Epithelial cell of prostate (primary cell): ENCODE measurements around the gene NUP210.
"Not testable (repeated sequence)": the region's sequence is repeated elsewhere in the genome, so short reads cannot be mapped to it uniquely, and the experiment has no call there.

ENCODE experiments used
- DNase-seq: peaks from one replicate; pipeline ENCODE4 v3.0.0-alpha.2; 2011; ENCODE audit warnings: low read depth, low spot score
- H3K27ac ChIP-seq: fragments of 450-650 bp; 2 replicates; pipeline ENCODE4 v1.5.1; 2017; ENCODE audit warnings: mild to moderate bottlenecking

NUP210 gene

DNA sequence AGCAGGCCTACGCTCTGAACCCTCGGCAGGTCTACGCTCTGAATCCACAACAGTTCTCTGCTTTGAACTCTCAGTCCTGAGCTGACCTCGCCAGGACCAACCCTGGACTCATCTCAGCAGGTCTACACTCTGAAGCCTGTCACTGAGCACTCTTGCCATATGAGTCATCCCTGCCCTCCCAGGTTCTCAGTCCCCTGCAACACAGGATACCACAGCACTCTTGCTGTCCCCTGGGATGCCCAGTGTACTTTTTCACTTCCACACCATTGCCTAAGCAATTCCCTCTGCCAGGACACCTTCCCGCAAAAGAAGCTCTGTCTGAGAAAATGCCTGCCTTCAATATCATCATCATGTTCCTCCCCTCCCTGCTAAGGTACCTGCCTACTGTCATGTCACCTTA, 42.0 kb downstream of the NUP210 start:
- DNase-seq: no peak
- H3K27ac ChIP-seq: no peak overlapping the region

DNA sequence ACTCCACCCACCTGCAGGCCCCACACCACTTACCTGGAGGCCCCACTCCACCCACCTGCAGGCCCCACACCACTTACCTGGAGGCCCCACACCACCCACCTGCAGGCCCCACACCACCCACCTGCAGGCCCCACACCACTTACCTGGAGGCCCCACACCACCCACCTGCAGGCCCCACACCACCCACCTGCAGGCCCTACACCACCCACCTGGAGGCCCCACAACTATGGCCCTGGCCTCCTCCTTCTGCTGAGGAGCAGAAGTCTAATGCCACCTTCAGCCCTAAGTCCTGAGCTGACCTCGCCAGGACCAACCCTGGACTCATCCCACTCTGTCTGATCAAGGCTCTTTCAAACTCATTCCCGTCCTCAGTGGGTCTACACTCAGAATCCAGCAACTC, 42.4 kb downstream of the NUP210 start:
- not testable (repeated sequence) for DNase-seq, H3K27ac ChIP-seq

DNA sequence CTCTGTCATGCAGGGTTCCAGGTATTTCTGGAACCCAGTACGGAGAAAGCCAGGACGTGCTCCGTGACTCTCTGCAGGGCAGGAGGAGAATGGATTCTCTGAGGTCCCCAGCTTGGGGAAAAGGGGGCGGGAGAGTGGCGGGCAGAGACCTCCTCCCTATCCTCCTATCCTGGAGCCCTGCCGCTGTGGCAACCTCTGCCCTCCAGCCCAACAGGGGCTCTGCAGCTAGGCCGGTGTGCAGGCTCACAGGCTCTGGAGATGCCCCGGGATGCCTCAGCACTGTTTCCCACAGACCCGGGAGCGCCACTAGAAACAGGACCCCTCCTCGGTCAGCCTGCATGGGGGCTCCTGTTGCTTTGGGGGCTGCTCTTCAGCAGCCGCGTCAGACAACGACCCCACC, 43.1 kb downstream of the NUP210 start:
- no peak overlapping the region for H3K27ac ChIP-seq
- no peak for DNase-seq

DNA sequence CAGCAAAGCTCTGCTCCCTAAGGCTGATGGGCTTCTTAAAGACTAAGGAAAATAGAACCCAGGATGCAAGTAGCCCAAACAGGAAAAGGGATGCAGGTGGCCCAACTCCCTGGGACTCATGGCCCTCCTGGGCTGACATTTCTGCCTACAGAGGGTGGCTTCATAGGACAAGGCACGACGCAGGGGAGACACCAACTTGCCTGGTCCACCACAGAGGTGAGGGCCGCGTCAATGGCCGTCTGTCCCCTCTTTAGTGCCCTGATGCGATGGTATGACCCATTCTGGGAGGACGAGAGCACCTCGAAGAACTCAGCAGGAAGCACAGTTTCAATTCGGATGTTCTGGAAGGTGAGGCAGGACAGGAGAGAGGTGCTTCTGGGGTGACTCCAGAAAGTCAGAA, 44.0 kb downstream of the NUP210 start:
- no peak for DNase-seq
- H3K27ac ChIP-seq: no peak overlapping the region

DNA sequence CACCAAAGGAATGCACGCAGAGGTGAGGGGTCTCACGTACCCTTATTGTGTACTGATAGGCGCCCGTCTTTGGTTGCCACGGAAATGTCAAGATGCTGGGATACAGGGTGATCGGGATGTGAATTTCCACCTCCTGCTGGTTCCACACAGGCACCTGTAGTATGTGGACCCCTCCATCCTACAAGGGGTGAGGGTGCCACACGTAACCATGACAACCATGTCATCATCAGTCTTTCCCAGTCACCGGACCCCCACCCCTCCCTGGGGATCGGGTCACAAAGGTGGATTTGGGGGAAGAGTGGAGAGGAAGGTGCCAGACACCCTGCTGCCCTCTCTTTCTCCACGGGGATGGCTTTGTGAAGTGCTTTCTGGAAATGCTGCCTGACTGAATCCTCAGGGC, 44.7 kb downstream of the NUP210 start:
- H3K27ac ChIP-seq: no peak overlapping the region
- DNase-seq: no peak

DNA sequence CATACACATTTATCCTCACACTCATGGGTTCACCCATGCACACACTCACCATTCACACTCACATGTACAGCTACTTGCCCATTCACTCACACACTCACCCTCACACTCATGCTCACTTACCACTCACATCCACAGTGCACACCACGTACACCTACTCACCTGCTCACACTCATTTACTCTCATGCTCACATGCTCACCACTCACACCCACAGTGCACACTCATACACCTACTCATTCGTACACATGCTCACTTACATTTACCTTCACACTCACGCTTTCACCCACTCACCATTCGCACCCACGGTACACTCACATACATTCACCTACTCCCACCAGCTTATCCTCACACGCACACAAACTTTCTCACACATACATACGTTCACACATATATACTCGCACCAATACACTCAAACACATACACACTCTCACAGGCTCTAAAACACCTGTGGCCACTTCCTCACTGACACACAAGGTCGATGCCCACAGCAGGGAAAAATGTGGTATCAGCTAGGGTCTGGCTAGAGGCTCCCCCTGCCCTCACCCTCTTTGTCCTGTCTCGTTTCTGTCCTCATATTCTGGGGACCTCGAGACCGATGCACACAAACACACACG, 46.0 kb downstream of the NUP210 start:
- no peak for DNase-seq
- no peak overlapping the region for H3K27ac ChIP-seq

DNA sequence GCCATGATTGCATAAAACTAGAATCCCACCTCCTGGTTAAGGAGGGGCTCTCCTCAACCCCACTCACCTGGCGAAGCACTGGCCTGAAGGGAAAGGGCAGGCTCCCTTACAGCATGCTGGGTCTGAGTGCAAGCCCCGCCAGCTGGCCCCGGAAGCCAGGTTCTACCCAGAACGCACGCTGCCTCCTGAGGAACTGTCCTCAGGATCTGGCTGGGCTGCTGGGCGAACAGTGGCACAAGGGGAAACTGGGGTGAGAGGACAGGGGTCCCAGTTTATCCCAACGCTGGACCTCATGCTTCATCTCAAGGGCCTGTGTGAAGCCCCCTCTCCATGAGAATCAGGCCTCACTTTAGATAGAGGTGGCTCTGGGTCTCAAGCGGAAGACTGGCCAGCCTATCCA, 47.5 kb downstream of the NUP210 start:
- DNase-seq: no peak
- no peak overlapping the region for H3K27ac ChIP-seq

DNA sequence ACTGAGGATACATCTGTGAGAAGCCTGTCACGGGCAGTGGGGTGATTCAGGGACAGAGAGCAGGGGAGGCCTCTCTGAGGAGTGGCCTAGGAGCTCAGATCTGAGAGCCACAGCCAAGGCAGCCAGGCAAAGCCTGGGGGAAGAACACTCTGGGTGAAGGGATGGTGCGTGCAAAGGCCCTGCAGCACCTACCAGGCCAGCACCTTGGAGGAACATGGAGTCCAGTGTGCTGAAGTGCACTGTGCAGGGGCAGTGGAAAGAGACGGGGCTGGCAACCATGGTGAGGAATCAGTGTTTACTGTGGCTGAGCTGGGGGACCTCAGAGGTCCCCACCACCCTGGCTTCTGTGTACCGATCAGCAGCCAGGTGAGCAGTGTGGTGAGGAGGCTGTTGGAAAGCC, 48.0 kb downstream of the NUP210 start:
- no peak for DNase-seq
- no peak overlapping the region for H3K27ac ChIP-seq

DNA sequence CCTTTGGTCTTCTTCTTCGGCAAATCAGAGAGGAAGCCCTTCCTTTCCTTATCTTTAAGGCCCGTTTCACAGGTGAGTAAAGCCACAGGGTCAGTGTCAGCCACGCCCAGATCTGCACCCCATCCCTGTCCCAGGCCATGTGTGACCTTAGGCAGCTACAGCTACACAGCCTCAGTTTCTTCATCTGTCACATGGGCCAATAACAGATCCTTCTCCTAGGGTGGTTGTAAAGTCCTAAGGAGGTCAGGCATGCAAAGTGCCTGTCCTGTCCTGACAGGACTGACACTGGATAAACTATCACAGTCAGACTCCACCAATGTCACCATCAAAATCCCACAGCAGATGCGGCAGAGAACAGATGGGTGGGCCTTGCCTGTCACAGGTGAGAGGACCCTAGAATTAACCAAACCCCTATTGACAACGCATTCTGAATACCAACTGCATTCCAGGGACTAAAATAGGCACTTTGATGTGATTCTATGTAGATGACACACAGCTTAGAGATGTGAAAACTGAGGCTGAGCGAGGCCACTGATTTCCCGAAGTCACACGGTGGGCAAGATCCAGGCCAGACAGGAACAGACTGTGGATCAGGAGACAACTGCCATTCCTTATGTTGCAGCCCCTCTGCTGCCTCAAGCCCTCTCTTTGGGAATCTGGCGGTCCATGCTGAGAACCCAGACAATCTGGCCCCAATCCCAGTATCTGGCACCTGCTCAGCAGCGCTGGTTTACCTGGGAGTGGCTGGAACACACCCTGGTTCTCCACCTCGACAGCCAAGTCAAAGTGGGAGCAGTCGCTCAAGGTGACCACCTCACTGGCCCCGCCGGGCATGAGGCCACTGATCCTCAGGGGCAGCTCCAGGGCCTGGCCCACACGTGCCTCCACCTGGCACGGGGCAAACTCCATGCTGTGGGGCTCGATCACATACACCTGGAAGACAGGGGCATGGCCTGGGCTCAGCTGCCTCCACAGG, 48.7 kb downstream of the NUP210 start:
- DNase-seq: no peak
- H3K27ac ChIP-seq: no peak overlapping the region

DNA sequence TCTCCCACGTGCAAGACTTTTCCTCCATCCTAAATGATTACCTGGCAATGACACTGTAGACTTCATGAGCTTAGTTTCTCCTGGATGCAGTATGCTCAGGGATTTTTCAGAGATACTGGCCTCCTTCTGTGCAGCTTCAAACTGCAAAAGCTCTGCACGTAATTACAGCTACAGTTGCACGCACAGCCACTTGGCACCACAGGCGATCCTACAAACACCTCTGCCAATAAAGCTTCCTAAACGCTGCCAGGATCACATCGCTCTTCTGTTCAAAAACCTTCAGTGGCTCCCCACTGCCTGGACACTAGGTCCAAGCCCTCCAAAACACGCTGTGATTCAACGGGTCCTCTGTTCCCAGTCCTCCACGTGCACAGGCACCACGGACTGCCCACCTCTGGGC, 49.5 kb downstream of the NUP210 start:
- DNase-seq: no peak

DNA sequence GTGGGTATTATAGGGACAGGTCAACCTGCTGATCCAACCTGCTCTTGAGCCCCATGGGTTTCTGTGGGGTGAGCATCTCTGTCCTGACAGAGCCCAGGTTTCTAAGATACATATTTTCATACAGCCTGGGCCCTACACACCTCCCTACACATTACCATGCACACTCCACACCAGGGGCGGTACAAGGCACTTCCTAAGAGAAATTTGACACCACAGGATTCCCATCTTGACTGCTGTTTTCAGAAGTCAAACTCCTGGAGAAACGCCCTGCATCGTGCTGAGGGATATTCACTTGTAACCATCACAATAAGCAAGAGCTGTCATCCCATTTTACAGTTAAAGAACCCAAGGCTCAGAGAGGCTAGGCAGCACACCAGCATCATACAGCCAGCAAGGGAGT, 50.1 kb downstream of the NUP210 start:
- DNase-seq: no peak
- H3K27ac ChIP-seq: no peak overlapping the region

More for the DNA sequence above, 49.5 kb downstream of the NUP210 start:
- H3K27ac ChIP-seq: no peak overlapping the region

DNA sequence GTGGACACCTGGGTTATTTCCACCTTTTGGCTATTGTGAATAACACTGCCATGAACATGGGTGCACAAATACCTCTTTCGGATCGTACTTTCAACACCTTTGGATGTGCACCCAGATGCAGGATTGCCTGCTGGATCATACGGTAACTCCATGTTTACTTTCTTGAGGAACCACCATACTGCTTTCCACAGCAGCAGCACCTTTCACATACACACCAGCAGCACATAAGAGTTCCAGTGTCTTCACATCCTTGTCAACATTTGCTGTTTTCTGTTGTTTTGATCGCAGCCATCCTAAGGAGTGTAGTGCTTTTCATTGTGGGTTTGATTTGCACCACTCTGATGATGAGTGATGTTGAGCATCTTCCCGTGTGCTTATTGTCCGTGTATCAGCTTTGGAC, 51.3 kb downstream of the NUP210 start:
- DNase-seq: no peak
- H3K27ac ChIP-seq: no peak overlapping the region

DNA sequence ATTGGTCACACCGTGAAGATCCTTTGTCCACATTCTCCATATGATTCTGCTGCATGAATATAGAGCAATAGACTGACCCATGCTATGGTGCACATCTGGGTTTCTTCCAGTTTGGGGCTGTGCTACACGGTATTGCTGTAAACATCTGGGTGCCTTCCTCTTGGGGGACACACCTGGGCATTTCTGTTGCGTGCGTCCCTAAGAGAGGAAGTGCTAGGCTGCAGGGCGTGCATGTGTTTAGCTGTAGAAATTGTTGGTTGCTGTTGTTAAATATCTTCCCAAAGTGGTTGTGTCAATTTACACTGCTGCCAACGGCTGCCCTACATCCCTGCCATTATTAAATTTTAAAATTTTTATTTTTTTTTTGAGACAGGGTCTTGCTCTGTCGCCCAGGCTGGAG, 52.4 kb downstream of the NUP210 start:
- H3K27ac ChIP-seq: no peak overlapping the region
- no peak for DNase-seq

DNA sequence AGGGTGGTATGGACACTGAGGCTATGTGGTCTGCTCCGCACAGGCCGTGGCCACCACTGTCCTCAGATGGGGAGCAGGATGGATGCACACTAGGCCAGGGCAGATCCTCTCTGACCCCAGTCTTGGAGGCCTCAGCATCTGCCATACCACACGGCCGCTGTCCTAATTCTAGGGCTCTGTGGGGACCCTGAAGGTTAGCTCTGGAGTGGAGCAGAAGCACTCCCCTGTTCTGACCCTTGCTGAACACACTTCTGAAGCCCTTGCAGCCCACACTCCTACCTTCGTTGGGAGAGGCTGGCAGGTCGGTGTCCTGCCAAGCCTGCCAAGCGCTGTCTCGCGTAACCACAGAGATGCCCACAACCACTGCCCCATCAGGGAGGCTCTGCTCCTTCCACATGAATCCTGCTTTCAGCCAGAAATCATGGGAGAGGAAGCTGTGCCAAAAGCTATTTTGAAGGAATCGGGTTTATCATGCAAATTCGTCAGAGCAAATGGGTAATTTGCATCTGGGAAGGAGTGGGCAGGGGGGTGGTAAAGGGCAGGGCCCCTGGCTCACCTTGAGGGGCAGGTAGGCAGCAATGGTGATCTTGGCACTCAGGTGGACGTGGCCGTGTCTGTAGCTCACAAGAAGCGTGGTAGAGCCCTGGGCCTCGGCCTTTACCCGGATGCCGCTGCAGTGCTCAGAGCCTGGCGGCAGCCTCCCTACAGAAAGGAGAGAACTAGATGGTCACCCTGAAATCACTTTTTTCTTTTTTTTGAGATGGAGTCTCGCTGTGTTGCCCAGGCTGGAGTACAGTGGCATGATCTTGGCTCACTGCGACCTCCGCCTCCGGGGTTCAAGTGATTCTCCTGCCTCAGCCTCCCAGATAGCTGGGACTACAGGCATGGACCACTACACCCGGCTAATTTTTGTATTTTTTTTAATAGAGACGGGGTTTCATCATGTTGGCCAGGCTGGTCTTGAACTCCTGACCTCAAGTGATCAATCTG, 54.4 kb downstream of the NUP210 start:
- no peak overlapping the region for H3K27ac ChIP-seq
- no peak for DNase-seq

DNA sequence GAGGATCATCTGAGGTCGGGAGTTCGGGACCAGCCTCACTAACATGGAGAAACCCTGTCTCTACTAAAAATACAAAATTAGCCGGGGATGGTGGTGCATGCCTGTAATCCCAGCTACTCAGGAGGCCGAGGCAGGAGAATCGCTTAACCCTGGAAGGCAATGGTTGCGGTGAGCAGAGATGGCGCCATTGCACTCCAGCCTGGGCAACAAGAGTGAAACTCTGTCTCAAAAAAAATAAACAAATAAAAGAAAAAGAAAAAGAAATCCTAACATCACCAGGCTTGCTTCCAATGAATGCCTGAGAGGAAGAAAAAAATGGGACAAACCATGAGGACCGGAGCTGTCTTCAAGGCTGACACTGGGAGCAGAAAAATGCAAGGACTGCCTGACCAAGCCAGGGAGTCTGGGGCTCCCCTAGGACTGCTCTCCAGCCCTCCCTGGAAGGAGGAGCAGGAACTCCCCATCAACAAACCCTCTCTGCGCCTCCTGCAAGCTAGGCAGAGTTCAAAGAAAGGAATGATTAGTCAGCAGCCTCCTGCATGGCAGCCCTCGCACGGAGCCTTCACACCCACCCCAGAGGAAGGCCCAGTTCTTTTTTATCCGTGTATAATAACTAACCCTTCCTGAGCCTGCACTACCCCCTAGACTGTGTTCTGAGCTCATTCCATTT, 55.4 kb downstream of the NUP210 start:
- no peak overlapping the region for H3K27ac ChIP-seq
- DNase-seq: no peak

DNA sequence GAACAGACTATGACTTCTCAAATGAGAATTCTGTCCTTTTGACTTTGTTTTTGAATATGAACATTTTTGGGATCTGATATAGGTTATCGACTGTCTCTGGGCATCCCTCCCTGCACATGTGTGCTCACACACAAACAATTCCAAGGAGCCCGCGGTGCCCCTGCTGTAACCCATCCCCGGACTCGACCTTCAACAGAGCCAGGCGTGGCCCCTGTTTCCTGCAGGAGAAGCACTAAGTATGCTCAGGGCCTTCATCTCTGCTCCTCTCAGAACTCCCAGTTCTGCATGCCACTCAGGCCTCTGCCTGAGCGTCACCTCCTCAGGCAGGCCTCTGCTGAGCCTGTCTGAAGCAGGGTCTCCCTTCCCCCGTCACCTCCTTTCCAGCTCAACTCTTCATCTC, 57.6 kb downstream of the NUP210 start:
- DNase-seq: no peak
- no peak overlapping the region for H3K27ac ChIP-seq

DNA sequence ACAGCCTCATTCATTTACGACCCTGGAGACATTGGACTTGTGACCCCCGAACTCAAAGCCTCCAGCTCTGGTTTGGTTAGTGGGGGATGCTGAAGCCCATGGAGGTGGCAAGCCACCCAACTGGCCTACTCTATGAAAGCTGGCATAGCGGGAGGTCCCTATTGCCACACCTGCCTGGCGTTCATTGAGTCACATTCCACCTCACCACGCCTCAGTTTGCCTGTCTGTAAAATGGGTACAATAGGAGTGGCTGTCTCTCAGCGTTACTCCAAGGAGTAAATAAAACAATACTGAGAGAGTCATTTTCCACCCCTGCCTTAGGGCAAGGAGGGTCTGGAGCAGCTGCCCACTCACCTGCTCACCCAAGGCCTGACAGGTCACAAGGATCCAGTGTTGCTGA, 60.2 kb downstream of the NUP210 start:
- H3K27ac ChIP-seq: no peak overlapping the region
- DNase-seq: no peak

DNA sequence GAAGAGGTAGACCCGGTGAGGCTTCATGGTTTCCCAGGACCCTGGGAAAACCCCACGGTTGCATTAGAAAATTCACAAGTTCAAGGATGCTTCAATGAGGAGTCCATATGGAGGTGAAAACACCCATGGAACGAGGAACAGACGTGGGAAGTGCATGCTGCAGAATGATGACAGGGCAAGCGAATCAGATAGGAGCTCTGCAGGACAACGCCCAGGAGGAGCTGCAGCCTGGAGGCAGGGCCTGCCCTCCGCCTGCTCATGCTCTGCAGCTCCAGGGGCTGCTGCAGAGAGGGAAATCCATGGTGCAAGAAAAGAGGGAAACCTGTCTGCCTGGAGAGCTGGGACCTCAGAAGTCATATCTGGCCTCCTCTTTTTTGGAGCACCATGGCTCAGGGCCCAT, 61.5 kb downstream of the NUP210 start:
- no peak overlapping the region for H3K27ac ChIP-seq
- DNase-seq: no peak

DNA sequence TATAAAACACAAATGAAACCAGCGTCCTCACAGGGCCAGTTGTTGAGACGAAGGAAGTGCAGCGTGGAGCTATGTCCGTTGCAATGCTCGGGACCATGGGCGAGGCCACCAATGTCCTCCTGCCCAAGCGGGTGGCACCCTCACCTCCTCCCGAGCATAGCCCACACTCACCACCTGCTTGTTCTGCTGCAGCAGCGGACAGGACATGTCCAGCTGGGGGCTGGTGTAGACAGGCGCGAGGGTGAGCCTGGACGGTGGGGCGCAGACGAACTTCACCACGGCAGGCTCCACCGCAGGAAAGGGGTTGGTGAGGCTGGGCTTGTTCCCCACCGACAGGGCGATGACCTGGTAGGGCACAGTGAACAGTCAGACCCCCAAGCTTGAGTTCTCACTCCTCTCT, 62.1 kb downstream of the NUP210 start:
- no peak overlapping the region for H3K27ac ChIP-seq
- DNase-seq: no peak

DNA sequence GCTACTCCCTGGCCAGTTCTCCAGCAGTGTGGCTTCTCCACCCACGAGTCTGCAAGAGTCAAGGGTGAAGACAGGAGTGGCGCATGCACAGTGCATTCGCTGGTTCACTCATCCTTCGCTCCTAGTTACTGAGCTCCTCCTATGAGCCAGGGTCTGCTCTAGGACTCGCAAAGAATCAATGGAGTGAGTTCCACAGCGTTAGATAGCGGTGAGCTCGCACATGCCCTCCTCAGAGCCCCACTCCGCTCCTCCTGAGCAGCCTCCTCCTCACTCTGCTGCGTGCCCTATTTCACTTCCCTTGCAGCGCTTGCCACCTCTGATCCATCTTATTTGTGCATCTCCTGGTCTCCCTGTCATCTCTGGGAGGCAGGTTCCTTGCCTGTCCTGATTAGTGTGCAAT, 63.0 kb downstream of the NUP210 start:
- no peak overlapping the region for H3K27ac ChIP-seq
- no peak for DNase-seq
